Inflammatory macrophage (primary cell): ENCODE results near the gene HHLA2.

Experiments used
- DNase-seq, 2 donors: peaks; one replicate each; pipeline ENCODE4 v3.0.0-alpha.2; 2020 to 2022

Gene HHLA2

GRCh38 chr3:108394016-108394415 lies 97.7 kb downstream of the HHLA2 start:
- no peak for DNase-seq

DNA sequence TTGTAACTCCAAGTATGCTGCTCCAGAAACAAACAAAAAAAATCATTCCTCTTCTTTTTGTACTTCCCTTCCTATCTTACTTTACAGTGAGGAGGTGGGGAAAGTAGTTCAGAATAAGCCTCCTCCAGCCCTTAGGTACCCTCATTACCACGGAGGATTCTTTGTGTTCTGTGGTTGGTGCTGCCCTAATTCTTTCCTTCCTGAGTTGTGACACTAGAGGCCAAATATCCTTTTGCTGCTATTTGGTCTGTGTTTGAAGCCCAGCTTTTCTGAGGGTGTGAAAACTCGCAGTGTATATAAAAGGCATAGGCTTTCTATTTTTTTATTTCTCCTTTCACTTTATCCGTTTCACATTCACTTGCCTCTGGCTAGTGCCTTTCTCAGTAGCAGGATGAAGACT lies 98.2 kb downstream of the HHLA2 start:
- no peak for DNase-seq

DNA sequence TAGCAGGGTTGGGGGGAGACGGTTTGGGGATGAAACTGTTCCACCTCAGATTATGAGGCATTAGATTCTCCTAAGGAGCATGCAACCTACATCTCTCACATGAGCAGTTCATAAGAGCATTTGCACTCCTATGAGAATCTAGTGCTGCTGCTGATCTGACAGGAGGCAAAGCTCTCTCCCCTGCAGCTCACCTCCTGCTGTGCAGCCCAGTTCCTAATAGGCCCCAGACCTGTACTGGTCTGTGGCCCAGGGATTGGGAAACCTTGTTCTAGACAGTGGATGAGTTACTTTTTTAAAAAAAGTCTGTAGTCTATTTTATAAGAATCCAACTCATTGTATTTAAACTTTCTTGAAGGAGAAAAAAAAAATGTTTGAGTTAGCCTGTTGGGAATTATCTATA lies 100.0 kb downstream of the HHLA2 start:
- no peak for DNase-seq

- no peak for DNase-seq
These were observed 102.2 kb downstream of the HHLA2 start for GRCh38 chr3:108398510-108398909.

GRCh38 chr3:108401836-108402235 lies 105.5 kb downstream of the HHLA2 start:
- DNase-seq: no peak

- DNase-seq: no peak
These were observed 106.8 kb downstream of the HHLA2 start for GRCh38 chr3:108403198-108403597.

DNA sequence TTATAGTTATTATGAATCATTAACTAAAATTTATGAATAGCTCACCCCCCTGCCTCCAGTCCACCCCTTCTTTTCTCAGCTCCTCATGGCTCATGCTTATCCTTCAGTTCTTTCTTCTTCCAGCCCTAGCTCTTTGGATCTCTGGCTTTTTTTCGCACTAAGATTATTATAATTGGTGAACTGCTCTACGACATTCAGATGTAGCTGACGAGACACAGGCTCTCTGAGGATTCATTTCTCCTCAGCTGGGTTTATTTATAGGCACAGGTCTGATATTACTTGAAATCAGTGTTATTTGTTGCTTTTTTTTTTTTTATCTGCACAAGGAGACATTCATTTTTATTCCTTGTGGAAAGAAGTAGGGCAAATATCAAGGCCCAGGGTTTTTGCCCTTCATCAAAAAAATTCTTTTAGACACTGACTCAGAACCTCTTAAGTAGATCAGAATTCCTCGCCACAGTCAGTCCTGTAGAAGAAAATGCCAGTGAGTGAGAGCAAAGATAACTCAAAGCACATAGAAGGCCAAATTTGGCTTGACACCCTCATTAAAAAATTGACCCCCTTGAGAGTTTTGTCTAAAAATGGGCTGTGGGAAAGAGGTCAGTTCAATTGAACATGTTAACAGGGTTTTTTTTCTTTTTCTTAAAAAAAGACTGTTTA lies 107.5 kb downstream of the HHLA2 start:
- DNase-seq: no peak

GRCh38 chr3:108404368-108404767 lies 108.0 kb downstream of the HHLA2 start:
- no peak for DNase-seq

DNA sequence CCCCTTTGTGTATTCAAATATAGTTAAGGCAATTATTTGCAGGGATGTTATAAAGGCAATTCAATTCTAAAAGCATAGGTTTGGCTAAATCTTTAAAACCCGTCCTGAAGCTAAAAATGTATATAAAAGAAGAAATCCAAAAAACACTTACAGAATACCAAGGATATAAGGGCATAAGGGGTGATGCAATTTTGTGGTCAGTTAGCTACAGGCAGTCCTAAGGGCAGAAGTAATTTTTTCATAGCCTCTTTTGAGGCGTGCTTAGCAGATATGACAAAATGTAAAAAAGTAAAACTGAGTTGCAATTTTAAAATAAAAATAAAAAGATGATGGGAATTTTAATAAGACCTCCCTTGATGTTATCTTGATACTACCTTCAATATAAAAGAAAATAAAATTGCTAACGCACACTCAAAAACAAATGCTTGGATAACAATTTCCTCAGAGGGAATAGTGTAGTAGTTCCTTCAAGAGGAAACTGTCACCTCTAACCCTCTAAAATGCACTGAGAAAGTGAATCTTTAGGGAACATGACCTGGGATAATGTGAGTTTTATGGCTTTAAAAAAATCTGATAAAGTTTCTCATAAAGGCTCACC lies 109.8 kb downstream of the HHLA2 start:
- DNase-seq: peak; percentile 49 to 61

- peak; percentile 50 to 60 for DNase-seq
These were observed 110.4 kb downstream of the HHLA2 start for GRCh38 chr3:108406661-108407206.

- peak; percentile 8 to 51 for DNase-seq
These were observed 111.5 kb downstream of the HHLA2 start for GRCh38 chr3:108407886-108408285.

- no peak for DNase-seq
These were observed 112.8 kb downstream of the HHLA2 start for GRCh38 chr3:108408883-108409799.

DNA sequence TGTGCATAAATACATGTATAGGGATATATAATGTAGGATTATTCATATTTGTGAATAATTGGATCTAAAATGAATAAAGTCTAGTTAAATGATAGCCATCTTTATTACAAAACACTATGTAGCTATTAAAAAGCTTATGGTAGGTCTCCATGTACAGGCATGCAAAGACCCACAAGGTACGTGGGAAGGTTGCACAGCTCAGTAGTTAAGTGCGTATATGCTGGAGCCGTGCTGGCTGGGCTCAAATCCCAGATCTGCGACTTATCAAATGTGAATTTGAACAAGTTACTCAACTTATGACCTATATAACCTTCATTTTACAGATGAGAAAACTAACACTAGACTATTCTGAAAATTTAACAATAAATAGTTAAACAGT lies 113.4 kb downstream of the HHLA2 start:
- no peak for DNase-seq

- no peak for DNase-seq
These were observed 114.2 kb downstream of the HHLA2 start for GRCh38 chr3:108410531-108410984.

- DNase-seq: no peak
These were observed 115.9 kb downstream of the HHLA2 start for GRCh38 chr3:108412121-108412750.

- no peak for DNase-seq
These were observed 117.7 kb downstream of the HHLA2 start for GRCh38 chr3:108414007-108414406.

- no peak for DNase-seq
These were observed 119.3 kb downstream of the HHLA2 start for GRCh38 chr3:108415661-108416060.

DNA sequence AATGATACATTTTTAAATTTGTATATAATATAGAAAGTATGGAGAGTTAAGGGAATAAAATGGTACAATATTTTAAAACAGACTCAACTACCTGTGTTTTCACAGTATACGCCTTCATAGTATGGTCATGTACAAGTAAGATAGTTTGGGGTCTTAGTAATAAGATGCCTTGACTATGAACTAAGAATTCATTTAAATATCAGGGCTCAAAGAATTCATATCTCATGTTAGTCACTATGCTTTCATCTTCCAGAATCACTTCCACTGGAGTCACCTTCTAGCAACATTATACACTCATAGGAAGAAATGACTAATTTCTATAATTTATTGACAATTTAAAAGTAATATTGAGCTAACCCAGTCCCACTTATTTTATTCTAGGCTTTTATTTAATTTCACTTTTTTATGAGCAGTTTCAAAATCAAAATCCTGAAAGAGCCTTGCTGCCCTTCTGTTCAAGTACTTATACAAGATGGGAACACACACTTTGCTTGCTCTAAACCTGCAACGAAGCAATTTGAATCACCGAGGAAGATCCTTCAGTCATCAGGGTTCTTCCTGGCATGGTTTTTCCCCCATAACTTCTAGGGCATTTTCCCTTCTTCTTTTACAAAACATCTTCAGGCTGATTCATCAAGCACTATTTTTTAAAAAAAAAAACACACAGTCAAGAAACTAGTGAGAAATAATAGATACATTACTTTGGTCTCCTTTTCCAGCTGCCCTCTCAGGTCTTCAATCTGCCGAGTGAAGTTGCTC lies 119.9 kb downstream of the HHLA2 start:
- DNase-seq: no peak

- no peak for DNase-seq
These were observed 124.6 kb downstream of the HHLA2 start for GRCh38 chr3:108420926-108421325.
